Loucy (cell line): ENCODE measurements around the gene FOXO4.

Experiments
- H2AFZ ChIP-seq: fragments of 200-600 bp; sonication (generic); 2 replicates; pipeline ENCODE4 v1.6.0; 2016; ENCODE audit warnings: antibody characterized with exemption, mild to moderate bottlenecking, low read length, moderate library complexity
- H3F3A ChIP-seq: fragments of 200-600 bp; 2 replicates; pipeline ENCODE4 v1.6.0; 2016; ENCODE audit warnings: antibody characterized with exemption, low read depth, mild to moderate bottlenecking
- H3K27me3 ChIP-seq: fragments of 200-600 bp; sonication (generic); 2 replicates; pipeline ENCODE4 v1.6.1; 2014; ENCODE audit warnings: low read length, mild to moderate bottlenecking; ENCODE audit not compliant: insufficient read depth, poor library complexity, severe bottlenecking
- H3K36me3 ChIP-seq: fragments of 200-600 bp; sonication (generic); 2 replicates; pipeline ENCODE4 v1.6.1; 2016; ENCODE audit warnings: low read length; ENCODE audit not compliant: insufficient read depth
- H3K4me1 ChIP-seq: fragments of 200-600 bp; sonication (generic); 2 replicates; pipeline ENCODE4 v1.5.1; 2014; ENCODE audit warnings: low read length, mild to moderate bottlenecking; ENCODE audit not compliant: insufficient read depth, poor library complexity, severe bottlenecking
- H3K4me2 ChIP-seq: fragments of 200-600 bp; sonication (generic); 2 replicates; pipeline ENCODE4 v1.6.0; 2014; ENCODE audit warnings: antibody characterized with exemption, low read length, low read depth, mild to moderate bottlenecking; ENCODE audit not compliant: poor library complexity, severe bottlenecking
- H3K4me3 ChIP-seq: fragments of 200-600 bp; sonication (generic); 2 replicates; pipeline ENCODE4 v1.5.1; 2014; ENCODE audit warnings: low read length, mild to moderate bottlenecking, mixed read lengths; ENCODE audit not compliant: poor library complexity, severe bottlenecking
- H3K79me2 ChIP-seq: fragments of 200-600 bp; sonication (generic); 2 replicates; pipeline ENCODE4 v1.6.1; 2014; ENCODE audit warnings: low read length; ENCODE audit not compliant: insufficient read depth
- H3K9ac ChIP-seq: fragments of 200-600 bp; sonication (generic); 2 replicates; pipeline ENCODE4 v1.6.0; 2014; ENCODE audit warnings: mild to moderate bottlenecking, low read depth, low read length, moderate library complexity; ENCODE audit not compliant: poor library complexity, severe bottlenecking
- H3K9me2 ChIP-seq: fragments of 200-600 bp; sonication (generic); replicated peaks from 2 replicates; pipeline ENCODE4 v1.6.1; 2016; ENCODE audit warnings: low read depth, low read length, mixed read lengths
- H3K9me3 ChIP-seq: fragments of 200-600 bp; sonication (generic); 2 replicates; pipeline ENCODE4 v1.6.1; 2014; ENCODE audit warnings: mild to moderate bottlenecking, antibody characterized with exemption, low read length, low read depth; ENCODE audit not compliant: insufficient read depth
- H4K20me1 ChIP-seq: fragments of 200-600 bp; sonication (generic); 2 replicates; pipeline ENCODE4 v1.6.0; 2014; ENCODE audit warnings: antibody characterized with exemption, low read length, mild to moderate bottlenecking; ENCODE audit not compliant: insufficient read depth, poor library complexity, severe bottlenecking
- EZH2phosphoT487 ChIP-seq: fragments of 200-600 bp; IDR thresholded peaks from 2 replicates; pipeline ENCODE4 v1.6.1; 2018; ENCODE audit warnings: antibody characterized with exemption, mild to moderate bottlenecking, moderate library complexity, borderline replicate concordance
- TF ChIP-seq, protein P1 (sequence below): fragments of 200-600 bp; sonication (generic); conservative IDR thresholded peaks from 2 replicates; pipeline ENCODE4 v1.5.1; 2014; ENCODE audit warnings: mild to moderate bottlenecking, antibody characterized with exemption, low read length

FOXO4 gene

GRCh38 chrX:71147496-71148277 lies 52.0 kb downstream of the FOXO4 start:
- Histone ChIP-seq H2AFZ (no peak overlapping the region), H3F3A (no peaks in the 10 kb centered on the region), H3K79me2 (no peaks in the 10 kb centered on the region), H3K4me3 (no peak overlapping the region), H4K20me1 (no peaks in the 10 kb centered on the region), H3K4me1 (no peaks in the 10 kb centered on the region), H3K4me2 (no peak overlapping the region), H3K9ac (no peak overlapping the region), H3K36me3 (no peaks in the 10 kb centered on the region), H3K27me3 (no peaks in the 10 kb centered on the region), H3K9me3 (no peaks in the 10 kb centered on the region), H3K9me2 (no peaks in the 10 kb centered on the region)
- TF ChIP-seq, protein P1, sequence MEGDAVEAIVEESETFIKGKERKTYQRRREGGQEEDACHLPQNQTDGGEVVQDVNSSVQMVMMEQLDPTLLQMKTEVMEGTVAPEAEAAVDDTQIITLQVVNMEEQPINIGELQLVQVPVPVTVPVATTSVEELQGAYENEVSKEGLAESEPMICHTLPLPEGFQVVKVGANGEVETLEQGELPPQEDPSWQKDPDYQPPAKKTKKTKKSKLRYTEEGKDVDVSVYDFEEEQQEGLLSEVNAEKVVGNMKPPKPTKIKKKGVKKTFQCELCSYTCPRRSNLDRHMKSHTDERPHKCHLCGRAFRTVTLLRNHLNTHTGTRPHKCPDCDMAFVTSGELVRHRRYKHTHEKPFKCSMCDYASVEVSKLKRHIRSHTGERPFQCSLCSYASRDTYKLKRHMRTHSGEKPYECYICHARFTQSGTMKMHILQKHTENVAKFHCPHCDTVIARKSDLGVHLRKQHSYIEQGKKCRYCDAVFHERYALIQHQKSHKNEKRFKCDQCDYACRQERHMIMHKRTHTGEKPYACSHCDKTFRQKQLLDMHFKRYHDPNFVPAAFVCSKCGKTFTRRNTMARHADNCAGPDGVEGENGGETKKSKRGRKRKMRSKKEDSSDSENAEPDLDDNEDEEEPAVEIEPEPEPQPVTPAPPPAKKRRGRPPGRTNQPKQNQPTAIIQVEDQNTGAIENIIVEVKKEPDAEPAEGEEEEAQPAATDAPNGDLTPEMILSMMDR = no peak

- TF ChIP-seq, protein P1 = no peak
- no peak for TF ChIP-seq EZH2phosphoT487
- H3K36me3 ChIP-seq = no peaks in the 10 kb centered on the region
- H3K27me3 ChIP-seq = no peaks in the 10 kb centered on the region
- H3K4me3 ChIP-seq = no peak overlapping the region
- H3K4me2 ChIP-seq = no peak overlapping the region
- no peaks in the 10 kb centered on the region for H3K79me2 ChIP-seq
- H3K9me2 ChIP-seq = no peaks in the 10 kb centered on the region
- H3K4me1 ChIP-seq = no peaks in the 10 kb centered on the region
- no peaks in the 10 kb centered on the region for H4K20me1 ChIP-seq
- H3K9me3 ChIP-seq = no peaks in the 10 kb centered on the region
- no peak overlapping the region for H3K9ac ChIP-seq
- H2AFZ ChIP-seq = no peak overlapping the region
- no peaks in the 10 kb centered on the region for H3F3A ChIP-seq
These were observed 52.6 kb downstream of the FOXO4 start for GRCh38 chrX:71148278-71148663.

DNA sequence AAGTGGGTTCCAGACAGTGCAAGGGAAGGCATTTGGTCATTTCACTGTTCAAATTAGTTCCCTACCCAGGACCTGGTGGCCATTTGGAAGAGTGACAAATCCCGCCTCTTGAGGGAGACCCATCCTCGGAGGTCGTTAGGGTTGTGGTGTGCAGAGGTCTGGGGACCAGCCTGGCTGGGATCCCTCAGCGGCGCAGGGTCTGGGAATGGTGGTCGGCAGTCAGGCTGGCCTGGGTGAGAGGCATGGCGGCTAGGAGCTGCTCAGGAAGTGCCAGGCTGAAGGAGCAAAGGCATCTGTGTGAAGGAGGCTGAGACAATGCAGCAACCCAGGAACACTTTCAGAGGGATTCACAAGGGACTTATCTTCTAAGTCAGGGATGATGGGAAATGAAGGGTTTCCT lies 55.7 kb downstream of the FOXO4 start:
- TF ChIP-seq, protein P1 = no peak
- TF ChIP-seq EZH2phosphoT487 = no peak
- Histone ChIP-seq H2AFZ (no peak overlapping the region), H3K4me1 (no peaks in the 10 kb centered on the region), H3K9ac (no peak overlapping the region), H3F3A (no peaks in the 10 kb centered on the region), H3K4me2 (no peak overlapping the region), H4K20me1 (no peaks in the 10 kb centered on the region), H3K4me3 (no peak overlapping the region), H3K9me2 (no peaks in the 10 kb centered on the region), H3K9me3 (no peaks in the 10 kb centered on the region), H3K79me2 (no peaks in the 10 kb centered on the region), H3K36me3 (no peaks in the 10 kb centered on the region), H3K27me3 (no peaks in the 10 kb centered on the region)
